HepG2 (cell line): ENCODE data around the gene PLPP3. TPM values are rescaled to one million over a fixed set of nuclear protein-coding genes. Genes with fewer than 3 reads are reported as not detected.

Experiments used
- ATF7-NPFF ChIP-seq: sonication (generic); formaldehyde crosslinking; IDR thresholded peaks from 2 replicates; pipeline ENCODE4 v1.8.1; 2023; ENCODE audit warnings: mild to moderate bottlenecking, low read depth, missing genetic modification reagents, moderate library complexity
- CEBPB ChIP-seq: IDR thresholded peaks from 2 replicates; pipeline ENCODE4 v1.6.1; 2011; ENCODE audit warnings: low read depth, low read length, improper control_type of control experiment, borderline replicate concordance
- DR1 ChIP-seq: sonication (generic); formaldehyde crosslinking; IDR thresholded peaks from 2 replicates; pipeline ENCODE4 v1.8.0; 2021; ENCODE audit warnings: mild to moderate bottlenecking, missing genetic modification reagents, inconsistent platforms
- EEA1 ChIP-seq: sonication (generic); formaldehyde crosslinking; IDR thresholded peaks from 2 replicates; pipeline ENCODE4 v1.5.1; 2020; ENCODE audit warnings: mild to moderate bottlenecking, missing genetic modification reagents, borderline replicate concordance
- ELF3 ChIP-seq: IDR thresholded peaks from 2 replicates; pipeline ENCODE4 v1.6.1; 2016; ENCODE audit warnings: missing genetic modification reagents, missing compliant biosample characterization
- ELK4 ChIP-seq: sonication (generic); formaldehyde crosslinking; IDR thresholded peaks from 2 replicates; pipeline ENCODE4 v1.9.0; 2021; ENCODE audit warnings: missing genetic modification reagents, borderline replicate concordance
- JUNB ChIP-seq: sonication (generic); formaldehyde crosslinking; IDR thresholded peaks from 2 replicates; pipeline ENCODE4 v1.8.0; 2022; ENCODE audit warnings: missing genetic modification reagents, mild to moderate bottlenecking, borderline replicate concordance
- MED1 ChIP-seq: sonication (generic); formaldehyde crosslinking; IDR thresholded peaks from 2 replicates; pipeline ENCODE4 v1.4.0; 2020; ENCODE audit warnings: missing genetic modification reagents
- MED8 ChIP-seq: sonication (generic); formaldehyde crosslinking; IDR thresholded peaks from 2 replicates; pipeline ENCODE4 v1.8.1; 2023; ENCODE audit warnings: mild to moderate bottlenecking, missing genetic modification reagents; ENCODE audit not compliant: insufficient replicate concordance
- MTA1 ChIP-seq: sonication (generic); formaldehyde crosslinking; IDR thresholded peaks from 2 replicates; pipeline ENCODE4 v1.4.0; 2020; ENCODE audit warnings: missing genetic modification reagents, mild to moderate bottlenecking, borderline replicate concordance
- PITX1 ChIP-seq: sonication (generic); formaldehyde crosslinking; IDR thresholded peaks from 2 replicates; pipeline ENCODE4 v1.5.1; 2020; ENCODE audit warnings: mild to moderate bottlenecking, missing genetic modification reagents
- SAFB2 ChIP-seq: sonication (generic); formaldehyde crosslinking; IDR thresholded peaks from 2 replicates; pipeline ENCODE4 v1.5.1; 2020; ENCODE audit warnings: missing genetic modification reagents, low read depth, mild to moderate bottlenecking, borderline replicate concordance
- SP2 ChIP-seq: sonication (generic); formaldehyde crosslinking; IDR thresholded peaks from 2 replicates; pipeline ENCODE4 v1.5.1; 2020; ENCODE audit warnings: mild to moderate bottlenecking, missing genetic modification reagents
- ZBED4 ChIP-seq: sonication (generic); formaldehyde crosslinking; IDR thresholded peaks from 2 replicates; pipeline ENCODE4 v1.4.0; 2020; ENCODE audit warnings: missing genetic modification reagents, borderline replicate concordance
- ZBTB38 ChIP-seq: sonication (generic); formaldehyde crosslinking; IDR thresholded peaks from 2 replicates; pipeline ENCODE4 v1.5.1; 2020; ENCODE audit warnings: mild to moderate bottlenecking, missing genetic modification reagents
- ZBTB43 ChIP-seq: sonication (generic); formaldehyde crosslinking; conservative IDR thresholded peaks from 2 replicates; pipeline ENCODE4 v1.4.0; 2020; ENCODE audit warnings: missing genetic modification reagents
- ZBTB8A ChIP-seq: sonication (generic); formaldehyde crosslinking; IDR thresholded peaks from 2 replicates; pipeline ENCODE4 v1.4.0; 2020; ENCODE audit warnings: mild to moderate bottlenecking, low read depth, missing genetic modification reagents, borderline replicate concordance
- ZFAT ChIP-seq: sonication (generic); formaldehyde crosslinking; conservative IDR thresholded peaks from 2 replicates; pipeline ENCODE4 v1.8.1; 2023; ENCODE audit warnings: missing genetic modification reagents, inconsistent platforms
- ZNF605 ChIP-seq: sonication (generic); formaldehyde crosslinking; IDR thresholded peaks from 2 replicates; pipeline ENCODE4 v1.8.0; 2022; ENCODE audit warnings: mild to moderate bottlenecking, missing genetic modification reagents
- ZNF800 ChIP-seq: sonication (generic); formaldehyde crosslinking; IDR thresholded peaks from 2 replicates; pipeline ENCODE4 v1.4.0; 2020; ENCODE audit warnings: missing genetic modification reagents
- ZNF839 ChIP-seq: sonication (generic); formaldehyde crosslinking; IDR thresholded peaks from 2 replicates; pipeline ENCODE4 v1.4.0; 2020; ENCODE audit warnings: missing genetic modification reagents, mild to moderate bottlenecking, borderline replicate concordance
- ZZZ3 ChIP-seq: sonication (generic); formaldehyde crosslinking; IDR thresholded peaks from 2 replicates; pipeline ENCODE4 v1.4.0; 2020; ENCODE audit warnings: missing genetic modification reagents, mild to moderate bottlenecking, borderline replicate concordance
- polyA plus RNA-seq, 8 experiments: library from polyadenylated mRNA; depleted of rRNA in 3 of 8; stranded (reverse) in 7 of 8; unstranded in 1 of 8; fragments of >200 nt; fragmentation: Illumina TruSeq in 4 of 8; extraction: Trizol in 4 of 8; gene quantifications; 2 replicates each; pipeline versions ENCODE4 v1.2.1 to v1.2.3, GENCODE V29; 2011 to 2016; ENCODE audit warnings: low read depth in 4 of 8, missing spikeins in 1 of 8, mixed read lengths in 1 of 8; ENCODE audit not compliant: insufficient read depth in 1 of 8
- total RNA-seq, 5 experiments: library from RNA; depleted of rRNA; stranded (reverse); fragments of >200 nt; fragmentation: Illumina TruSeq; extraction: Trizol; gene quantifications; 2 replicates each; pipeline ENCODE4 v1.2.3, GENCODE V29; 2016; ENCODE audit warnings: low read depth in 1 of 5

PLPP3 gene
- total and polyA plus RNA-seq, 2 of the 13 experiments (the other 11 are each of a cell fraction or from before 2014, with no cell fraction given) = 49.7 to 65.8 TPM

- TF ChIP-seq SP2 (CRISPR knock-in tag) (no peak), CEBPB (peak; percentile 86), ELK4 (CRISPR knock-in tag) (no peak), ZNF839 (CRISPR knock-in tag) (no peak), DR1 (no peak), MED1 (CRISPR knock-in tag) (peak; percentile 73; the same call in 1 of the 2 replicates), EEA1 (CRISPR knock-in tag) (no peak), JUNB (no peak), ZZZ3 (no peak), ATF7-NPFF (CRISPR knock-in tag) (no peak), ZNF800 (CRISPR knock-in tag) (no peak), ZBTB43 (0 out of 2 replicates have a peak, but pooled peaks have one; percentile 52), MED8 (CRISPR knock-in tag) (no peak), ZBTB38 (no peak), SAFB2 (CRISPR knock-in tag) (no peak), ZBED4 (CRISPR knock-in tag) (0 out of 2 replicates have a peak, but pooled peaks have one; percentile 26), PITX1 (CRISPR knock-in tag) (0 out of 2 replicates have a peak, but pooled peaks have one; percentile 26), ELF3 (CRISPR knock-in tag) (0 out of 2 replicates have a peak, but pooled peaks have one; percentile 27), ZFAT (CRISPR knock-in tag) (no peak), ZBTB8A (CRISPR knock-in tag) (no peak), ZNF605 (no peak), MTA1 (CRISPR knock-in tag) (no peak)
These were observed 15.8 kb downstream of the PLPP3 start (continued) for GRCh38 chr1:56563568-56563967.
